Measurements from ENCODE around the gene OR6S1. TPM values are rescaled to one million over a fixed set of nuclear protein-coding genes. Genes with fewer than 3 reads are reported as not detected.

OR6S1 gene
- total and polyA plus RNA-seq, 2 experiments from 2014 or later, result not detected

GRCh38 chr14:20682127-20682434 is 40.6 kb upstream of the OR6S1 start:
- ATAC-seq, result no peak
- peak overlapping the region; percentile 87 for H2AFZ ChIP-seq
- no peaks in the 10 kb centered on the region; the same call in 2 of the 3 replicates for H3K36me3 Mint-ChIP-seq (ENCODE audit: low read depth)

GRCh38 chr14:20681348-20682126 is 40.0 kb upstream of the OR6S1 start:
- peak overlapping the region; percentile 80 for H3K4me2 ChIP-seq
- no peaks in the 10 kb centered on the region for H3K79me2 ChIP-seq (replicated peaks; ENCODE audit: insufficient read depth)
- peak overlapping the region; percentile 87 for H2AFZ ChIP-seq
- H3K27ac ChIP-seq (ENCODE audit: low read depth), result peak overlapping the region; percentile 82; the same call in 1 of the 2 replicates
- H3F3A ChIP-seq (replicated peaks; ENCODE audit: low read depth), result peaks cover 3% of the 10 kb centered on the region; the same call in 1 of the 2 replicates
- H3K4me3 ChIP-seq, result peak overlapping the region; percentile 92
- no peaks in the 10 kb centered on the region; the same call in 2 of the 3 replicates for H3K36me3 Mint-ChIP-seq (ENCODE audit: low read depth)
- TF ChIP-seq EZH2phosphoT487 (IDR thresholded peaks at IDR 0.05; ENCODE audit: unreplicated experiment), result no peak
- TF ChIP-seq, protein P1, sequence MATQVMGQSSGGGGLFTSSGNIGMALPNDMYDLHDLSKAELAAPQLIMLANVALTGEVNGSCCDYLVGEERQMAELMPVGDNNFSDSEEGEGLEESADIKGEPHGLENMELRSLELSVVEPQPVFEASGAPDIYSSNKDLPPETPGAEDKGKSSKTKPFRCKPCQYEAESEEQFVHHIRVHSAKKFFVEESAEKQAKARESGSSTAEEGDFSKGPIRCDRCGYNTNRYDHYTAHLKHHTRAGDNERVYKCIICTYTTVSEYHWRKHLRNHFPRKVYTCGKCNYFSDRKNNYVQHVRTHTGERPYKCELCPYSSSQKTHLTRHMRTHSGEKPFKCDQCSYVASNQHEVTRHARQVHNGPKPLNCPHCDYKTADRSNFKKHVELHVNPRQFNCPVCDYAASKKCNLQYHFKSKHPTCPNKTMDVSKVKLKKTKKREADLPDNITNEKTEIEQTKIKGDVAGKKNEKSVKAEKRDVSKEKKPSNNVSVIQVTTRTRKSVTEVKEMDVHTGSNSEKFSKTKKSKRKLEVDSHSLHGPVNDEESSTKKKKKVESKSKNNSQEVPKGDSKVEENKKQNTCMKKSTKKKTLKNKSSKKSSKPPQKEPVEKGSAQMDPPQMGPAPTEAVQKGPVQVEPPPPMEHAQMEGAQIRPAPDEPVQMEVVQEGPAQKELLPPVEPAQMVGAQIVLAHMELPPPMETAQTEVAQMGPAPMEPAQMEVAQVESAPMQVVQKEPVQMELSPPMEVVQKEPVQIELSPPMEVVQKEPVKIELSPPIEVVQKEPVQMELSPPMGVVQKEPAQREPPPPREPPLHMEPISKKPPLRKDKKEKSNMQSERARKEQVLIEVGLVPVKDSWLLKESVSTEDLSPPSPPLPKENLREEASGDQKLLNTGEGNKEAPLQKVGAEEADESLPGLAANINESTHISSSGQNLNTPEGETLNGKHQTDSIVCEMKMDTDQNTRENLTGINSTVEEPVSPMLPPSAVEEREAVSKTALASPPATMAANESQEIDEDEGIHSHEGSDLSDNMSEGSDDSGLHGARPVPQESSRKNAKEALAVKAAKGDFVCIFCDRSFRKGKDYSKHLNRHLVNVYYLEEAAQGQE (IDR thresholded peaks at IDR 0.05; ENCODE audit: unreplicated experiment), result no peak
- H3K4me1 ChIP-seq (ENCODE audit: insufficient read depth), result peaks cover 9% of the 10 kb centered on the region
- H3K4me1 Mint-ChIP-seq, result peaks cover 17% of the 10 kb centered on the region
- H3K9me2 ChIP-seq (ENCODE audit: insufficient read depth), result no peaks in the 10 kb centered on the region
- DNase-seq (ENCODE audit: low spot score) (peak; percentile 92), ATAC-seq (peak; percentile 8)
- H3K27ac Mint-ChIP-seq, result peak overlapping the region; percentile 91
- H3K4me3 Mint-ChIP-seq, result no peak overlapping the region
- H3K27me3 ChIP-seq (ENCODE audit: insufficient read depth), result no peaks in the 10 kb centered on the region
- H4K20me1 ChIP-seq (replicated peaks; ENCODE audit: insufficient read depth), result no peaks in the 10 kb centered on the region
- H3K27me3 Mint-ChIP-seq (ENCODE audit: insufficient read depth, low read depth, poor library complexity), result peaks cover 13% of the 10 kb centered on the region
- no peaks in the 10 kb centered on the region for H3K36me3 ChIP-seq (ENCODE audit: insufficient read depth)
- no peaks in the 10 kb centered on the region for H3K9me3 Mint-ChIP-seq

More at GRCh38 chr14:20682127-20682434, 40.6 kb upstream of the OR6S1 start:
- Histone ChIP-seq H3K27ac (ENCODE audit: low read depth) (peak overlapping the region; percentile 82), H3K27me3 (ENCODE audit: insufficient read depth) (no peaks in the 10 kb centered on the region), H4K20me1 (replicated peaks; ENCODE audit: insufficient read depth) (no peaks in the 10 kb centered on the region), H3K4me2 (peak overlapping the region; percentile 80), H3F3A (replicated peaks; ENCODE audit: low read depth) (peaks cover 3% of the 10 kb centered on the region; the same call in 1 of the 2 replicates), H3K79me2 (replicated peaks; ENCODE audit: insufficient read depth) (no peaks in the 10 kb centered on the region), H3K4me1 (ENCODE audit: insufficient read depth) (peaks cover 9% of the 10 kb centered on the region), H3K36me3 (ENCODE audit: insufficient read depth) (no peaks in the 10 kb centered on the region), H3K4me3 (peak overlapping the region; percentile 92), H3K9me2 (ENCODE audit: insufficient read depth) (no peaks in the 10 kb centered on the region)
- peaks cover 13% of the 10 kb centered on the region for H3K27me3 Mint-ChIP-seq (ENCODE audit: insufficient read depth, low read depth, poor library complexity)
- H3K27ac Mint-ChIP-seq, result no peak overlapping the region
- H3K9me3 Mint-ChIP-seq, result no peaks in the 10 kb centered on the region
- no peak for DNase-seq (ENCODE audit: low spot score)
- H3K4me3 Mint-ChIP-seq, result no peak overlapping the region
- peaks cover 17% of the 10 kb centered on the region for H3K4me1 Mint-ChIP-seq
- TF ChIP-seq JUNB (IDR thresholded peaks at IDR 0.05; ENCODE audit: unreplicated experiment) (no peak), EZH2phosphoT487 (IDR thresholded peaks at IDR 0.05; ENCODE audit: unreplicated experiment) (no peak), CTCF (conservative IDR thresholded peaks at IDR 0.05; ENCODE audit: low read depth in 2 of 2) (no peak), EZH2 (IDR thresholded peaks at IDR 0.05; ENCODE audit: low read depth, unreplicated experiment) (no peak), ZNF114 (CRISPR knock-in tag; IDR thresholded peaks at IDR 0.05) (no peak), CREB1 (CRISPR knock-in tag; IDR thresholded peaks at IDR 0.05; ENCODE audit: low read depth) (no peak), STAT1 (IDR thresholded peaks at IDR 0.05; ENCODE audit: unreplicated experiment) (no peak)
